ENCODE results near the gene MANEA. TPM values are rescaled to one million over a fixed set of nuclear protein-coding genes. Genes with fewer than 3 reads are reported as not detected.

The MANEA gene, protein sequence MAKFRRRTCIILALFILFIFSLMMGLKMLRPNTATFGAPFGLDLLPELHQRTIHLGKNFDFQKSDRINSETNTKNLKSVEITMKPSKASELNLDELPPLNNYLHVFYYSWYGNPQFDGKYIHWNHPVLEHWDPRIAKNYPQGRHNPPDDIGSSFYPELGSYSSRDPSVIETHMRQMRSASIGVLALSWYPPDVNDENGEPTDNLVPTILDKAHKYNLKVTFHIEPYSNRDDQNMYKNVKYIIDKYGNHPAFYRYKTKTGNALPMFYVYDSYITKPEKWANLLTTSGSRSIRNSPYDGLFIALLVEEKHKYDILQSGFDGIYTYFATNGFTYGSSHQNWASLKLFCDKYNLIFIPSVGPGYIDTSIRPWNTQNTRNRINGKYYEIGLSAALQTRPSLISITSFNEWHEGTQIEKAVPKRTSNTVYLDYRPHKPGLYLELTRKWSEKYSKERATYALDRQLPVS
- 14.9 and 15.1 TPM in 2 replicates for total RNA-seq

DNA sequence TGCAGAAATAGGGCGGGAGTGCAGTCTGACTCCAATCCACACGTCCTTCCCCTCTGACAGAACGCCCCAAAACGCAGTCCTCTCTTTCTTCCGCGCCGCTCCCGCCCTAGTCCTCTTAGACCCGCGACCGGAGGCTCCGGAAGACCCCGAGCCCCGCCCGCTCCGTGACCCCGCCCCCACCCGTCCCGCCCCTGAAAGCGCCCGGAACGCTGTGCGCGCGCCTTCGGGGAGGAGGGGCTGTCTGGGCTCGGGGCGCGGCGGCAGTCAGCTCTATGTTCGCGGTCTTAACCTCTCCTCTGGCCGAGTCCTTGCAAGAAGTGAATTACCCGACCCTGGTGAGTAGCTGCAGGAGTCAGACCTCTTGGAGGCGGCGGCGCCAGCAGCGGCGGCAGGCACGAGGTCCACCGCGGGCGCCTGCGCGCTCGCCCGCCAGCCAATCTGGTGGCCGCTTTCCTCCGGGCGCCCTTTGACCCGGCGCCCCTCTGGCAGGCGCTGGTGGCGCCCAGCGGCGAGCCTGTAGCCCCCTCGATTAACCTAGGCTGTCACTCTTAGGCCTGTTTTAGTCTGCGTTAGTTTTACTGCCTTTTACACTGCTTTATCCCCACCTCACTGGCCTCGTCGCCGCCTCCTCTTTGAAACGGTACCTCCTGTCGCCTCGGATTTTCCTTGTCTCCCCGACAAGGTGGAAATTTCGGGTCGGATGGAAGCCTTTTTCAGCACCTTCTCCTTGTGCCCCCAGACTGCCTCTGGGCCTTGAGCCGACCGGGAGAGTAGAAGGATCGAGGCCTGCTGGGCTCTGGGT is at the start of gene MANEA:
Gene MANEA, plus strand, starts transcription at position 232 of the 802 bp plus-strand sequence. CDS start 8,905 bp downstream, outside the sequence.

All from placental epithelial cell (primary cell).